Measurements from ENCODE around the gene CRP. TPM values are rescaled to one million over a fixed set of nuclear protein-coding genes. Genes with fewer than 3 reads are reported as not detected.

Gene CRP
- polyA plus RNA-seq, 2 of the 4 experiments (the other 2 are of a cell fraction), result not detected

GRCh38 chr1:159686599-159687299 is 27.6 kb downstream of the CRP start:
- TF ChIP-seq ZNF302 (CRISPR knock-in tag; IDR thresholded peaks at IDR 0.05), result no peak
- TF ChIP-seq POLR2A (IDR thresholded peaks at IDR 0.05; ENCODE audit: low read length), result no peak
- no peak for TF ChIP-seq MAZ (IDR thresholded peaks at IDR 0.05; ENCODE audit: borderline replicate concordance, low read depth, low read length)
- TF ChIP-seq CTCF (IDR thresholded peaks at IDR 0.05), result no peak
- TF ChIP-seq MAFK (IDR thresholded peaks at IDR 0.05; ENCODE audit: partially characterized antibody), result no peak
- no peak for TF ChIP-seq HOXB5 (CRISPR knock-in tag; IDR thresholded peaks at IDR 0.05)
- TF ChIP-seq CBX8 (IDR thresholded peaks at IDR 0.05), result no peak
- no peak for TF ChIP-seq GATA3 (IDR thresholded peaks at IDR 0.05; ENCODE audit: borderline replicate concordance)
- TF ChIP-seq MAX (IDR thresholded peaks at IDR 0.05), result no peak
- no peak overlapping the region for H3K27ac ChIP-seq
- WGBS (ENCODE audit: missing lambda C conversion rate), result 19% methylated on average over 1 of the region's 1 CpG
- peak; percentile 43 for FAIRE-seq
- H3K4me1 ChIP-seq, result no peaks in the 10 kb centered on the region
- DNase-seq (ENCODE audit: low read depth in 1 of 2, low spot score in 1 of 2), result no peak
- no peak for ATAC-seq
- no peaks in the 10 kb centered on the region for H3K9me3 ChIP-seq
- POLR2A ChIA-PET, result no interaction called here
- no peak overlapping the region for H3K4me3 ChIP-seq
- CTCF ChIA-PET, result interaction anchor here (1.1 kb wide), 1 partner anchor 36 kb away, joined by 4 read pairs; no protein-coding TSS in a partner anchor
- no peak overlapping the region for H3K4me2 ChIP-seq

- ChIA-PET POLR2A (no interaction called here), CTCF (no interaction called here)
- ATAC-seq (no peak), DNase-seq (ENCODE audit: low read depth in 1 of 2, low spot score in 1 of 2) (no peak), FAIRE-seq (no peak)
- WGBS (ENCODE audit: missing lambda C conversion rate), result no CpG with 5 or more reads among the region's 5 CpGs
- no peak overlapping the region for H3K4me2 ChIP-seq
- no peak overlapping the region for H3K27ac ChIP-seq
- H3K9me3 ChIP-seq, result no peaks in the 10 kb centered on the region
- TF ChIP-seq FOSB (CRISPR knock-in tag; IDR thresholded peaks at IDR 0.05), result no peak
- TF ChIP-seq SMC3 (IDR thresholded peaks at IDR 0.05), result no peak
- TF ChIP-seq RFX5 (IDR thresholded peaks at IDR 0.05), result no peak
- TF ChIP-seq MAX (IDR thresholded peaks at IDR 0.05), result no peak
- no peak for TF ChIP-seq ZSCAN20 (CRISPR knock-in tag; IDR thresholded peaks at IDR 0.05)
- no peak for TF ChIP-seq MAZ (IDR thresholded peaks at IDR 0.05; ENCODE audit: borderline replicate concordance, low read depth, low read length)
- no peak for TF ChIP-seq NFE2L2 (conservative IDR thresholded peaks at IDR 0.05; ENCODE audit: low read length)
- TF ChIP-seq EP300 (IDR thresholded peaks at IDR 0.05), result no peak
- TF ChIP-seq HOXA7 (CRISPR knock-in tag; IDR thresholded peaks at IDR 0.05), result no peak
- no peak for TF ChIP-seq HDAC2 (IDR thresholded peaks at IDR 0.05)
- no peak for TF ChIP-seq CTCF (IDR thresholded peaks at IDR 0.05)
- TF ChIP-seq MAFK (IDR thresholded peaks at IDR 0.05; ENCODE audit: partially characterized antibody), result no peak
- no peak overlapping the region for H3K4me3 ChIP-seq
- no peaks in the 10 kb centered on the region for H3K4me1 ChIP-seq
Measured at GRCh38 chr1:159678939-159679338, 35.5 kb downstream of the CRP start.

GRCh38 chr1:159675046-159675445 is 39.3 kb downstream of the CRP start:
- Histone ChIP-seq H3K27ac (no peak overlapping the region), H3K4me2 (no peak overlapping the region), H3K4me1 (no peaks in the 10 kb centered on the region), H3K4me3 (no peak overlapping the region), H3K9me3 (no peaks in the 10 kb centered on the region)
- ATAC-seq, result no peak
- 6% methylated on average over 1 of the region's 1 CpG for WGBS (ENCODE audit: missing lambda C conversion rate)
- no peak for FAIRE-seq
- POLR2A ChIA-PET, result no interaction called here
- CTCF ChIA-PET, result no interaction called here
- no peak for DNase-seq (ENCODE audit: low read depth in 1 of 2, low spot score in 1 of 2)
- no peak for TF ChIP-seq SMC3 (IDR thresholded peaks at IDR 0.05)
- TF ChIP-seq EHF (CRISPR knock-in tag; IDR thresholded peaks at IDR 0.05), result no peak
- no peak for TF ChIP-seq JUN (IDR thresholded peaks at IDR 0.05)
- no peak for TF ChIP-seq RFX5 (IDR thresholded peaks at IDR 0.05)
- TF ChIP-seq JUNB (IDR thresholded peaks at IDR 0.05), result no peak
- TF ChIP-seq ZFP36 (IDR thresholded peaks at IDR 0.05; ENCODE audit: borderline replicate concordance, partially characterized antibody), result no peak
- no peak for TF ChIP-seq FOSL2 (IDR thresholded peaks at IDR 0.05)
- TF ChIP-seq FOSL2 (CRISPR knock-in tag; IDR thresholded peaks at IDR 0.05), result no peak
- no peak for TF ChIP-seq EHMT2 (IDR thresholded peaks at IDR 0.05; ENCODE audit: low read depth)
- TF ChIP-seq ATOH8 (CRISPR knock-in tag; IDR thresholded peaks at IDR 0.05; ENCODE audit: low read depth), result no peak
- TF ChIP-seq CHD4 (IDR thresholded peaks at IDR 0.05; ENCODE audit: borderline replicate concordance), result no peak
- TF ChIP-seq HES2 (IDR thresholded peaks at IDR 0.05), result no peak
- no peak for TF ChIP-seq RARB (CRISPR knock-in tag; IDR thresholded peaks at IDR 0.05)
- no peak for TF ChIP-seq GATA3 (IDR thresholded peaks at IDR 0.05; ENCODE audit: borderline replicate concordance)
- TF ChIP-seq CTCF (IDR thresholded peaks at IDR 0.05), result no peak

All from A549 (cell line).